GM12874 (cell line): Measurements from ENCODE around the gene CHD5.

Experiments
- TF ChIP-seq, protein P1 (sequence below): IDR thresholded peaks from 2 replicates; pipeline ENCODE4 v1.5.1; 2011; ENCODE audit warnings: low read depth, mild to moderate bottlenecking, control low read depth, low read length, moderate library complexity; ENCODE audit not compliant: insufficient read depth

The CHD5 gene

GRCh38 chr1:6092211-6092610, 87.9 kb downstream of the CHD5 start:
- TF ChIP-seq, protein P1, sequence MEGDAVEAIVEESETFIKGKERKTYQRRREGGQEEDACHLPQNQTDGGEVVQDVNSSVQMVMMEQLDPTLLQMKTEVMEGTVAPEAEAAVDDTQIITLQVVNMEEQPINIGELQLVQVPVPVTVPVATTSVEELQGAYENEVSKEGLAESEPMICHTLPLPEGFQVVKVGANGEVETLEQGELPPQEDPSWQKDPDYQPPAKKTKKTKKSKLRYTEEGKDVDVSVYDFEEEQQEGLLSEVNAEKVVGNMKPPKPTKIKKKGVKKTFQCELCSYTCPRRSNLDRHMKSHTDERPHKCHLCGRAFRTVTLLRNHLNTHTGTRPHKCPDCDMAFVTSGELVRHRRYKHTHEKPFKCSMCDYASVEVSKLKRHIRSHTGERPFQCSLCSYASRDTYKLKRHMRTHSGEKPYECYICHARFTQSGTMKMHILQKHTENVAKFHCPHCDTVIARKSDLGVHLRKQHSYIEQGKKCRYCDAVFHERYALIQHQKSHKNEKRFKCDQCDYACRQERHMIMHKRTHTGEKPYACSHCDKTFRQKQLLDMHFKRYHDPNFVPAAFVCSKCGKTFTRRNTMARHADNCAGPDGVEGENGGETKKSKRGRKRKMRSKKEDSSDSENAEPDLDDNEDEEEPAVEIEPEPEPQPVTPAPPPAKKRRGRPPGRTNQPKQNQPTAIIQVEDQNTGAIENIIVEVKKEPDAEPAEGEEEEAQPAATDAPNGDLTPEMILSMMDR: no peak

GRCh38 chr1:6091823-6092109, 88.4 kb downstream of the CHD5 start:
- TF ChIP-seq, protein P1: no peak

- TF ChIP-seq, protein P1: no peak
Measured at GRCh38 chr1:6090996-6091822, 88.9 kb downstream of the CHD5 start.

DNA sequence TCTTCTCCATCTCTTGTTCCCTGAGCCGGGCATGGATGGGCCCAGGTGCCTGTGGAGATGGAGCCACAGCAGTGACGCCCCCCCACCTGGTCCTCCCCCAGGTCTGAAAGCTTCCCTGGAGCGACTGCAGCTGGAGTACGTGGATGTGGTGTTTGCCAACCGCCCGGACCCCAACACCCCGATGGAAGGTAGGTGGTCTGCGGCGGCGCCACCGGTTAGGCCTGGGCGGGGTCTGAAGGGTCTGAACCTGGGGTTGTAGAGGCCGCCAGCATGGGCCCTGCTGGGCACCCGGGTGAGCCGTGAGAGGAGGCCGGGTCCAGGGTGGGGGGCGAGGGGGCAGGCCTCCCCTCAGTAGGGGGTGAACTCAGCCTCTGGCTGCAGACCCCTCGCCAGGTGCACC, 89.8 kb downstream of the CHD5 start:
- TF ChIP-seq, protein P1: no peak

DNA sequence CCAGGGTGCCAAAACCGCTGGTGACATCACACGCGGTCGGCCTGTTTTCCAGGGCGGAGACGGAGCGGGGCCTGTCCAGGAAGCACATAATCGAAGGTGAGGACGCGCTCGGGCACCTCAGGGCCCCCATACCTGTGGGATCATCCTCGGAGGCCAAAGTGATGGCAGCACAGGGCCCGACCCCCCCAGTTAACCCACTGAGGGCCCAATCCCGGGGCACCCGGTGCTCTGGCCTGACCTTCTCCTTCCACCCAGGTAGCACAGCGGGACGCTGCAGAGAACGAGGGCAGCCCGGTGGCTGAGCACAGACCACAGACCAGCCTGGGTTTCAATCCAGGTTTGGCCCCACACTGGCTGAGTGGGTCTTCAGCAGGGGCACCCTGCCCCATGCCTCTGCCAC, 91.2 kb downstream of the CHD5 start:
- TF ChIP-seq, protein P1: no peak

DNA sequence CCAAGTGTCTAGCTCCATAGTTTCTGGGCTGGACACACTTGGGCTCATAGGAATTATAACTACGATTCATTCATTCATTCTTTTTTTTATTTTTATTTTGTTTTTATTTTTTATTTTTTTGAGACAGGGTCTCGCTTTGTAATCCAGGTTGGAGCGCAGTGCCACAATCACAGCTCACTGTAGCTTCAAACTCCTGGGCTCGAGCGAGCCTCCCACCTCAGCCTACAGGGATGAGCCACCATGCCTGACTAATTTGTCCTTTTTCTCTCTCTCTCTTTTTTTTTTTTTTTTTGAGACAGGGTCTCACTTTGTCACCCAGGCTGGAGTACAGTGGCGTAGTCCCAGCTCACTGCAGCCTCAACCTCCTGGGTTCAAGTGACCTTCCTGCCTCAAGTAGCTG, 92.2 kb downstream of the CHD5 start:
- TF ChIP-seq, protein P1: no peak

GRCh38 chr1:6087377-6087772, 92.7 kb downstream of the CHD5 start:
- TF ChIP-seq, protein P1: no peak
